K562 (cell line): Measurements from ENCODE around the gene KCNK18. TPM values are rescaled to one million over a fixed set of nuclear protein-coding genes. Genes with fewer than 3 reads are reported as not detected.

Source experiments
- ARID4B ChIP-seq: sonication (generic); formaldehyde crosslinking; IDR thresholded peaks from 2 replicates; pipeline ENCODE4 v1.8.0; 2022; ENCODE audit warnings: mild to moderate bottlenecking, missing genetic modification reagents
- ESRRA ChIP-seq: fragments of 450-650 bp; IDR thresholded peaks from 2 replicates; pipeline ENCODE4 v1.6.1; 2014; ENCODE audit warnings: low read depth, mild to moderate bottlenecking, moderate library complexity, borderline replicate concordance
- HMG20A ChIP-seq: fragments of 450-650 bp; formaldehyde crosslinking; conservative IDR thresholded peaks from 2 replicates; pipeline ENCODE4 v1.4.0; 2020; ENCODE audit warnings: mild to moderate bottlenecking, mixed read lengths
- MLLT1 ChIP-seq, 2 experiments: fragments of 450-650 bp; IDR thresholded peaks; 2 replicates each; pipeline ENCODE4 v1.6.1; 2016
- NFYB ChIP-seq: IDR thresholded peaks from 2 replicates; pipeline ENCODE4 v1.6.1; 2011; ENCODE audit warnings: mild to moderate bottlenecking, moderate library complexity; ENCODE audit not compliant: insufficient read length; ENCODE audit errors: extremely low read depth
- POLR3G ChIP-seq: IDR thresholded peaks from 2 replicates; pipeline ENCODE4 v1.6.1; 2011; ENCODE audit not compliant: insufficient read length, insufficient replicate concordance; ENCODE audit errors: extremely low read depth
- RBM22 ChIP-seq: fragments of 200-400 bp; formaldehyde crosslinking; IDR thresholded peaks from 2 replicates; pipeline ENCODE4 v1.6.1; 2018; ENCODE audit warnings: low read length, low read depth; ENCODE audit not compliant: poor library complexity, severe bottlenecking
- RBM25 ChIP-seq: fragments of 200-400 bp; formaldehyde crosslinking; IDR thresholded peaks from 2 replicates; pipeline ENCODE4 v1.6.1; 2018; ENCODE audit warnings: low read length, low read depth, moderate library complexity; ENCODE audit not compliant: severe bottlenecking
- REST ChIP-seq, 2 experiments: fragments of 450-650 bp; formaldehyde crosslinking in 1 of 2; IDR thresholded peaks; 2 replicates each; pipeline versions ENCODE4 v1.4.0 to v1.6.1; 2014 to 2020; ENCODE audit warnings: mild to moderate bottlenecking in 2 of 2, borderline replicate concordance in 1 of 2, low read depth in 1 of 2
- polyA plus RNA-seq, 8 experiments: library from polyadenylated mRNA; depleted of rRNA in 4 of 8; stranded (reverse) in 5 of 8; unstranded in 3 of 8; fragments of >200 nt; fragmentation: Nextera tagmentation in 2 of 8; fragmentation: Illumina TruSeq in 1 of 8; extraction: Ambion mirVana in 2 of 8; extraction: Trizol in 1 of 8; gene quantifications; 2 replicates each; pipeline versions ENCODE4 v1.2.1 to v1.2.3, GENCODE V29; 2011 to 2014; ENCODE audit warnings: inconsistent platforms in 1 of 8, missing spikeins in 1 of 8
- total RNA-seq, 7 experiments: library from RNA; depleted of rRNA in 6 of 7; stranded (reverse); fragments of >200 nt in 6 of 7; fragmentation: Illumina TruSeq in 2 of 7; extraction: Trizol in 2 of 7; gene quantifications; 2 replicates each; pipeline versions ENCODE4 v1.2.1 to v1.2.3, GENCODE V29; 2011 to 2021; ENCODE audit warnings: low replicate concordance in 1 of 7

Gene KCNK18
- total and polyA plus RNA-seq, 9 of the 15 experiments (the other 6 are each of a cell fraction or from before 2014, with no cell fraction given): not detected

GRCh38 chr10:117216611-117217195 is 19.4 kb downstream of the KCNK18 start (continued):
- TF ChIP-seq REST (IDR thresholded peaks at IDR 0.05; ENCODE audit: borderline replicate concordance) (peak; percentile 81), REST (CRISPR knock-in tag; IDR thresholded peaks at IDR 0.05; ENCODE audit: low read depth) (no peak), RBM22 (no peak), MLLT1 (IDR thresholded peaks at IDR 0.05) (0 out of 4 replicates have a peak, but pooled peaks of 1 of the 2 experiments have one; percentile 74), POLR3G (no peak), HMG20A (CRISPR knock-in tag) (no peak), ESRRA (0 out of 2 replicates have a peak, but pooled peaks have one; percentile 18), ARID4B (CRISPR knock-in tag) (peak; percentile 66), NFYB (no peak), RBM25 (peak; percentile 17)
